CD4-positive, alpha-beta T cell treated with Interleukin-4 for 4 hours (primary cell): ENCODE measurements around the gene ZMIZ1.

Experiments used
- DNase-seq: peaks from one replicate; pipeline ENCODE4 v3.0.0-alpha.2; 2020

Gene ZMIZ1, protein sequence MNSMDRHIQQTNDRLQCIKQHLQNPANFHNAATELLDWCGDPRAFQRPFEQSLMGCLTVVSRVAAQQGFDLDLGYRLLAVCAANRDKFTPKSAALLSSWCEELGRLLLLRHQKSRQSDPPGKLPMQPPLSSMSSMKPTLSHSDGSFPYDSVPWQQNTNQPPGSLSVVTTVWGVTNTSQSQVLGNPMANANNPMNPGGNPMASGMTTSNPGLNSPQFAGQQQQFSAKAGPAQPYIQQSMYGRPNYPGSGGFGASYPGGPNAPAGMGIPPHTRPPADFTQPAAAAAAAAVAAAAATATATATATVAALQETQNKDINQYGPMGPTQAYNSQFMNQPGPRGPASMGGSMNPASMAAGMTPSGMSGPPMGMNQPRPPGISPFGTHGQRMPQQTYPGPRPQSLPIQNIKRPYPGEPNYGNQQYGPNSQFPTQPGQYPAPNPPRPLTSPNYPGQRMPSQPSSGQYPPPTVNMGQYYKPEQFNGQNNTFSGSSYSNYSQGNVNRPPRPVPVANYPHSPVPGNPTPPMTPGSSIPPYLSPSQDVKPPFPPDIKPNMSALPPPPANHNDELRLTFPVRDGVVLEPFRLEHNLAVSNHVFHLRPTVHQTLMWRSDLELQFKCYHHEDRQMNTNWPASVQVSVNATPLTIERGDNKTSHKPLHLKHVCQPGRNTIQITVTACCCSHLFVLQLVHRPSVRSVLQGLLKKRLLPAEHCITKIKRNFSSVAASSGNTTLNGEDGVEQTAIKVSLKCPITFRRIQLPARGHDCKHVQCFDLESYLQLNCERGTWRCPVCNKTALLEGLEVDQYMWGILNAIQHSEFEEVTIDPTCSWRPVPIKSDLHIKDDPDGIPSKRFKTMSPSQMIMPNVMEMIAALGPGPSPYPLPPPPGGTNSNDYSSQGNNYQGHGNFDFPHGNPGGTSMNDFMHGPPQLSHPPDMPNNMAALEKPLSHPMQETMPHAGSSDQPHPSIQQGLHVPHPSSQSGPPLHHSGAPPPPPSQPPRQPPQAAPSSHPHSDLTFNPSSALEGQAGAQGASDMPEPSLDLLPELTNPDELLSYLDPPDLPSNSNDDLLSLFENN

DNA sequence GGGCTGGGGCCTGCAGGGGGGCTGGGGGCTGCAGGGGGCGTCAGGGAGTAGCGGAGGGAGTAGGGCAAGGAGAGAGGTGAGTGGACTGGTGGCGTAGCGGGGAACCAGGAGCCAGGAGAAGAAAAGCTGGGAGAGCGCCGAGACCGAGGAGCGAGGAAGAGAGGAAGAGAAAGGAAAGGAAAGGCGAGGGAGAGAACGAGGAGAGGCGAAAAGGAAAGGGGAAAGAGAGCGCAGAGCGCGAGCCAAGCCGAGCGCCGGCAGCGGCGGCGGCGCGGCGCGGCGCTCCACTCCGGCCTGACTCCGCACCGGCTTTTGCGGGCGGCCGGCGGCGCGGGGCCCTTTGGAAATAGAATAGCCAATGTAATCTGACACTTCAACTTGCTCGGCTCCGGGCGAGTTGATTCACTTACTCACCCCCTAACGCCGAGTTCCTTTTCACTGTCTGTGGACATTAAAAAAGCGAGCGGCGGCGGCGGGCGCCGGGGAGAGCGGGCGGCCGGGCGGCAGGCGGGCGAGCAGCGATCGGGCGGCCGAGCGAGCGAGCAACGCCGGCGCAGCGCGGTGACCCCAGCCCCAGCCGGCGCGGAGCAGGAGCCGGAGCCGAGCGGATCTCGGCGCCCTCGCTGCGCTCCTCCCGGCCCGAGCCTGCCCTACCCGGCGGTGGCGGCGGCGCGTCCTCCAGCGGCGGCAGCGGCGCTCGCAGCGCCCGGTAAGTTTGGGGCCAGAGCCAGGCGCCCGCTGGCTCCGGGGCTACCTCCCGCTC lies at the start of gene ZMIZ1:
Gene ZMIZ1, plus strand, starts transcription at position 405 of the 763 bp plus-strand sequence. CDS start 132,667 bp downstream, outside the sequence.
- DNase-seq, result peak; percentile 86

DNA sequence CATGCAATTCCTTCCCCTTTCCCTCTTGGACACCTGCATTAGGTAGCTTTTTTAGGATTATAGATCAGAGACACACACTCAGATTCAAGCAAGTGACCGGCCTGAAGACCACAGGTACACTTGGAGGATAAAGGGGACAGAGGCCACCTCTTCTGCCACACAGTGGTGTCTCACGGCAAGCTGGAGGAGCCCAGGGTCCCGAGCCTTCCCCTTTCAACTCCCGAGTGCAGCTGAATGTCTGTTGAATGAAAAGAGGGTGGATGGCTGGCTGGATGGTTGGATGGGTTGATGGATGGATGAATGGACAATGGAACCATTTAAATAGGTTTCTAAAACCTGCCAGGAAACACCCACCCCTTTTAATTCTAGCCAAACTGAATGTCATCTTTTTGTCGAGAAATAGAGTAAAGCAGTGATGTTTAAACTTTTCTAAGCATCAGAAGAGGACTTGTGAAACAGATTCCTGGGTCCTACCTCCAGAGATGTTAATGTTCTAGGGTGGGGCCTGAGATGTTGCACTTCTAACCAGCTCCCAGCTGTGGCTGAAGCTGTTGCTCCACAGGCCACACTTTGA lies 49.2 kb upstream of the ZMIZ1 start:
- DNase-seq, result no peak

DNA sequence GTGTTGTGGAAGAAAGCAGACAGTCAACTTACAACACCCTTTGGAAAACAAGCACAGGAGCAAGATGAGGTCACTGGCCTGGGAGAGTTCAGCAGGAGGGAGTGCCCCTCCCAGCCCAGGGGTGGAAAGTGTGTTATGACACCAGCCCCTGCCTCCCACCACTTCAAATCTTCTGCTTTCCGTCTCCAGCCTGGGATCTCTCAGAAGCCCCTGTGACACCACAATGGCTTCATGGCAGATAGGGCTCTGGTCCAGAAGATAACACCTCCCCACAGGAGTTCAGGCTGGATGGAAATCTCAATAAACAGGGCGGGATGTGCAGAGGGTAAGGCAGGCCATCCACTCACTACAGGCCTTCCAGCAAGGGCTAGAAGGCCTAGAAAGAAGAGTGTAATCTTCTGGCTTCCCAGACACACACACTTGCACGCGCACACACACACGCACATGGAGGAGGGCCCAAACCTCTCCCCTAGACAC lies 48.7 kb upstream of the ZMIZ1 start:
- no peak for DNase-seq

DNA sequence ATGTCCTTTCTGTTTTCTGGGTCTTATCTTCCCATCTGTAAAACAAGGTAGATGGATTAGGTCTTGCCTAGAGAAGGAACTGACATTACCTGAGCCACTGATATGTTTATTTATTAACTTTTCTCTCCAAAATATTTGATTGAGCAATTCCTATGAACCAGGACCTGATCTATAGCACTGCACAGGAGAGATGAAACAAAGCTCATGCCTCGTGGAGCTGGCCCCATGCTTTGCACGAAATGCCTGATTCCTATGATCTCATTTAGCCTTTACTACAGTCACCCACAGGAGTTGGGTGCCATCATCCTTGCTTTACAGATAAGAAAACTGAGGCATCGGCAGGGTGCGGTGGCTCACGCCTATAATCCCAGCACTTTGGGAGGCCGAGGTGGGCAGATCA lies 48.2 kb upstream of the ZMIZ1 start:
- no peak for DNase-seq

DNA sequence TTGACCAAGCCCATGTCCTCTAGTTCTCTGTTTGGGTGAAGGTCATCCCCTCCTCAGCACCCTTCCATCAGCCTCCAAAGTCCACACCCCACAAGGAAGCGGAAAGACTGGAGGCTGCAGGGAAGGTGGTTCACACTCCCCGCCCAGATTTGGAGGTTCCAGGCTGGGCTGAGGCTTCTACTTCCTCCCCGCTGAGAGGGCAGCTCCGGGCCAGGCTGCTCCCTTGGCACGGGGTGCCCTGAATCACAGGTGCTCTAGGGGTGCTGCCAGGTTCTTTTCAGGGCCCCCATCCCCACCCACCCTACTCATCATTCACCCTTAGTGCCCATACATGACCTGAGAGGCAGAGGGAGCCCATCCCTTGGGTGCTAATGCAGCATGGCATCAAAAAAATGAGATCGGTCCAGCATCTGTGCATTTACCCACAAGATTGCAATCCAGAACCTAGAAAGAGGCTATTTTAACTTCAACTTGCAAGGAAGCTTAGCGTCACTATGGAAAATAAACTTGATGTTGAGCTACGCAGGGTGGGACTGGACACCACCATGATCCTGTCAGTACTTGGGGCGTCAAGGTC lies 47.3 kb upstream of the ZMIZ1 start:
- DNase-seq, result no peak

DNA sequence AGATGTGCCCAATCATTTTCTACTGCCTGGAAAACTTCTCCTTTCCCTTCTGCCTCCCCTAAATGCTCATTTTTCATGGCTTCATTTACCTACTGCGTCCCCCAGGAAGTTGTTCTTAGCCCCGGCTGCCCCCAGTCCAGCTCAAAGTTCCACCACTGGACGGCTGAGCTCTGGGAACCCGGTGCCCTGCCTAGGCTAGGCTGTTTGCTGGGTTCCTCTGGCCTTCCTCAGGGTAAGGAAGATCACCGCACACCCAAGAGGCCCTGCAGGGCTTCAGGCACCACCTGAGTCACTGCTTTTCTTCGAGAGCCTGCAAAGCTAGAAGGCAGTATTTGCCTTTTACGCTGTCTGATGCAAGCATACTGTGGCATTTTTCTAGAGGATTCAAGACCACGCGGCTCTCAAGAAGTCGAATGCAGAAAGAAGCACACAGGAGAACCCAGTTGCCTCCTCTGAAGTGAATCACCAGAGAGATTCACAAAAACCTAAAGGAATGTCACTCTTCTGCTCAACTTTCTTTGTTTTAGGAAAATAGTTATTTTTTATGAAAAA lies 46.7 kb upstream of the ZMIZ1 start:
- no peak for DNase-seq

DNA sequence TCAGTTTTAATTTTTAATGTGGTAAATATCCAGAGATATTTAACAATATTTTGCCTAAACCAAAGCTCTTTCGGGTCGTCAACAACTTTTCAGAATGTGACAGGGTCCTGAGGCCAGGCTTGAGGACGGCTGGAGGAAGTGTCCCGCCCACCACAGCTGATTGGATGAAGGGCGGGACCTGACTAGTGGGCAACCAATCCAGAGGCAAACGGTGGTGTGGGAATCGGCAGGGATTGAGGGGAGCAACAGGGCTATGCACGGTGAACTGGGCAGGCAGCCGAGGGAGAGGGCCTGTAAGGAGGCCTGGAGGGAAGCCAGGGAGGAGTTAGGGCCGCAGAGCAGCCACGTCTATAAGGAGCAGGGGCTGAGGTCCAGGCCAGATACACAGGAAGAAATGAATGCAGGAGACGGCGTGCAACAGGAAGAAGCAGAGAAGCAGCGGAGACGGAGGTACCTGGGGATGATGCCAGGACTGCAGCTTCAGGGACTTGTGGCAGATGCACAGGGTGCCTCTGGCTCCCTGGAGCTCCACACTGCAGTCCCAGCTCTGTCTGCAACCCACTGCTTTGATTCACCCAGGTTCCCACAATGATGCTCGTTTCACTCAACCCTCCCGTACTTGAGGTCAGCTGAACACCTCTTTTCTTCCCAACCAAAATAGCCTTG lies 46.1 kb upstream of the ZMIZ1 start:
- no peak for DNase-seq

DNA sequence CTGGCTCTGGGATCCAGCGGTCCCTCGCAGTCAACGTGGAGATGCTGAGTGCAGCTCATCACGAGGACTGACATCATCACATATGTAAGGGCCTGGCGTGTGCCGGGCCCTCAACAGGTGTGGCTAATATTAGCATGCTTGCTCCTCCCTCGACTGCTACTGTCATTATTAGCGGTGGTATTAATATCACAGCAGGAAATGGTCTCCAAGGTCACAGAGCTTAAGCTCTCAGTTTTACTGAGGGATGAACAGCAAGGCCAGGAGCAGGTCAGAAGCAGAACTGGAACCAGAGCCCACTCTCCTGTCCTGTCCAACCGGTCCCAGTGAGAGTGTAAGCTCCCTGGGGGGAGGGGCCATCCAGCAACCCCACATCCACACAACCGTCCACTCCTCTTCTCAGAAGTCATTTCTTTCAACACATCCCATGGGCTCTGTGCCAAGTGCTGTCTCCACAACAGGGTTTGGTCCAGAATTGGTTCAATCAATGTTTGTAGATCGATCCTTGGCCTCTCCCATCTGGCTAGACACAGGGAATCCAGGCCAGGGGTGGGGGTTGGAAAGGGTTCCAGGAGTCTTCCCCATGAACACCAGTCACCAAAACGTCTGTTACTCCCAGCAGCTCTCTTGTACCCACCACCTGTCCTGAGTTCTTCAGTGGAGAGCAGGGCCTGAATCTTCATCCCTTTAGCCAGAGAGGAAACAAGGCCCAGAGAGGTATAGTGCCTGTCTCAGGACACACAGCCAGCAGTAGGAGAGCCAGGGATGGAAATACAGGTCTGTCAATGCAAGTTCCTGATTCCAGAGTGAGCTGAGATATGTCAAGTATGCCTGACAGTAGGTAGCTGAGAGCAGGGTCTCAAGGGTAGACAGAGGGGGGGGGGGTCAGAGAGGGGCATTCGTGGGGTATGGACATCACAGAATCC lies 45.3 kb upstream of the ZMIZ1 start:
- no peak for DNase-seq

DNA sequence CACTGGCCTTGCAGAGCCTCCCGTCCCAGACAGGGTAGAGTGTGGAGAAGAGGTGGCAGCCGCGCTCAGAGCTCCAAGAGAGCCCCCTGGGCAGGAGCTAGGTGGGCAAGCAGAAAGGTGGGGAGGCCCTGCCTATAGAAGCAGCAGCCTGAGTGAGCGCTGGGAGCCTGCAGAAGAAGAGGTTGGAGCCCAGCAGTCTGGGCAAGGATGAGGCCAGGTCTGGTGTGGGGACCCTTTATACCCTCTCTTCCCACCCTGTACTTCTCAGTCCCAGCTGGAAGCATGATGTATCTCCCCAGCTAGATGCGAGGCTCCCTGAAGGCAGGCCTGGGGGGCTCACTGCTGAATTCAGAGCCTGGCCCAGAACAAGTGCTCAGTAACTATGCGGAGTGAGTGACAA lies 44.5 kb upstream of the ZMIZ1 start:
- no peak for DNase-seq

DNA sequence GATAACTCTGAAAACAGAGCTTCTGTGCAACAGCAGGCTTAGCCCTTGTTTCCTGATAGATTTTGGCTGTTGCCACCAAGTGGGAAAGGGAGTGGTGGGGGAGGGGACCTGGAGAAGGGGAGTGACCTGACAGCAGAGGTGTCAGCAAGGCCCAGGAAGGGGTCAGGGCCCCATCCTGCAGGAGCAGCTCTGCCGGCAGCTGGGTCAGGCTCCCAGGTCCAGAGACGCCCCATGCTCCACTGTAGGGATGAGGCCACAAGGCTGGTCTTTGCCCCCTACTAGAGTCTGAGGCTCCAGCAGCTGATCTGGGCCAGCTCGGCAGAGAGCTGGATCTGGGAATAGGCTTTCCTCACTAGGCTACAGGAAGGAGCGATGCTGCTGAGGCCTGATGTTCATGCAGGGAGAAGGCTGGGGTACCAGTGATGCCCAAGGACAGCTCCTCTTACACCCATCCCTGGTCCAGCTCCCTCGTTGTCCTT lies 44.0 kb upstream of the ZMIZ1 start:
- DNase-seq, result no peak

DNA sequence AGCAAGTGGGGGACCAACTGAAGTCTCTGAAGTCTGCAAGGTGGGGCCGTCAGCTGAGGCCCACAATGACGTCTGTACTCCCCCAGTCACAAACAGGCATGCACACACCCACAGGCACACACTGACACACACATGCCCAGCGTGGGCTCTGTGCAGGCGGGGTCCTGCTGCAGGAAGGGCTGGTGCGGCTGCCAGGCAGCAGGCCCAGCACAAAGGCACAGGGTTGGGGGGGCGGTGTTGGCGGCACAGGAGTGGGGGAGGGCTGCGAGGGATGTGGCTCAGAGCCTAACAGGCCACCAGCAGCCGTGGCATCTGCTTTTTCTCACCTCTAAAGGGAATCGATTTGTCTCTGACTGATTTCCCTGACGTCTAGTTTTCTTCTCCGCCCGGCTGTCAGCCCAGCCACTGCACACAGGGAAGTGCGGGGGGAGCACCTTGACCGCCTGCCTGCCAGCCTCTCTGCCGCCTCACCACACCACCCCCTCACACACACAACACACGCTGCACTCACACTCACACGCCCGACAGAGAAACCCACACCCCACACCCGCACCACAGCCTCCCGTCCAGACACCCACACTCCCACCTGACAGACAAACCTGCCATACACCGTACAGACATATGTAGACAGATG lies 43.5 kb upstream of the ZMIZ1 start:
- DNase-seq, result peak; percentile 53

DNA sequence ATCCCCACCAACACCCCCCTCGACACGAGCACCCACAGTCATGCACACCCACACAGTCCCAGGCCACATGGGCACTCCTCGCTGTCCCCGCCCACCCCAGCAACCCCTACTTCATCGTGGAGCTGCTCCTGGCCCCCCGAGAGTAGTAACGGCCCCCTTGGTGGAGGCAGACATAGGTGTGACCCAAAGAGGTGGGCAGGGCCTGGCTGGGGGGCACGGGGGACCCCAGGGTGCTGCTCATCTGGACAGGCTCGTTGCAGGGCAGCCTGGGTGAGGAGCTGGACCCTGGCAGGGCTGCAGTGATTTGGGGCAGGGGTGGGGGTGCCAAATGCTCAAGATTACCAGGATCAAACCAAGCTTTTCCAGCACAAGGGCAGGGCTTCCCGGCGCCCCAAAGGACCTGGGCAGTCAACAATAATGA lies 42.4 kb upstream of the ZMIZ1 start:
- no peak for DNase-seq

DNA sequence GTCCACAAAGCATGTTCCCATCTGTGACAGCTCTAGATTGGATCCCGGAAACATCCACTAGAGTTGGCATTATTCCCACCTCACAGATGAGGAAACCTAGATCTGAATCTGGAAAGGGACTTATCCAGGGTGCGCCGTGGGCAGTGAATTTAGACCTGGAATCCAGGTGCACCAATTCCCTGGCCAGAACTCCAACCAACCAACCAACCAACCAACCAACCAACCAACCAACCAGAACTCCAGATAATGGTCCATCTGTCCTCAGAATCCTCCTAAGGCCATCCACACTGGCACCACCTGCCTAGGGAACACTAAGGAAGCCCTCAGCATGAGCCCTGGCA lies 42.0 kb upstream of the ZMIZ1 start:
- no peak for DNase-seq

DNA sequence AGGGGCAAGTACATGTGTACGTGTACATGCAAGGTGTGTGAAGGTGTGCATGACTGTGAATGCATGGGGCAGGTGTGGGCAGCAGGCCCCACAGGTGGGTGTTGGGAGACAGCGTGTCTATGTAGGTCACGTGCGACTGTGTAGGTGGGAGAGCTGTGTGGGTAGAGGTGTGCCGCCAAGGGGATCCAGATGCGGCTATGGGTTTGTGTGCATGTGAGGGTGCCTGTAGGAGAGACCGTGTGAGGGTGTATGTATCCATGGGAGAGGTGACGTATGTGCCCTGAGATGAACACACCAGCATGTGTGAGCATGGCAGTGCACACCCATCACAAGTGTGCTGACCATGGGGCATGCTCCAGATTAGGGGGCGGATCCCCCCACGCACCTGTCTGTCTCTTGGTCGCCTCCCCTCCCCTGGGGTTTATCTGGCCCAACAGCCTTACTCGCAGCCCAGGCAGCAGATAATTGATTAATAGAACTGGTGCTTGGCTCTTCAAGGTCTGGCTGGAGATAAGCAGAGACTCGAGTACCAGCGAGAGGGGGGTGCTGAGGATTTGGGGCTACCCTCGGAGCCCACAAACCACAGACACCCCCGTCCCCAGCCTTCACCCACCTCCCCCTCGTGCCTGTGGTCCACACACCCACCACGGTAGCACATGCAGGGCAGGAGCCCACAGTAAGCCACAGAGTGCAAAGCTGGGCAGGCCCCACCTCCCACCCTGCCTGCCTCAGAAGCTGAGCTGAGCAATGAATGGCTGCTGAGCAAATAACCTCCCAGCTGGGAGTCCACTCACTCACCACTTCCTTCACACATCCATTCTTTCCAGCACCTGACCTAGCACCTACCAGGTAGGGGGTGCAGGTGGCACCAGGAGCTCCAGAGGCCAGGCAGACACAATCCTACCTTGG lies 41.4 kb upstream of the ZMIZ1 start:
- peak; percentile 59 for DNase-seq

DNA sequence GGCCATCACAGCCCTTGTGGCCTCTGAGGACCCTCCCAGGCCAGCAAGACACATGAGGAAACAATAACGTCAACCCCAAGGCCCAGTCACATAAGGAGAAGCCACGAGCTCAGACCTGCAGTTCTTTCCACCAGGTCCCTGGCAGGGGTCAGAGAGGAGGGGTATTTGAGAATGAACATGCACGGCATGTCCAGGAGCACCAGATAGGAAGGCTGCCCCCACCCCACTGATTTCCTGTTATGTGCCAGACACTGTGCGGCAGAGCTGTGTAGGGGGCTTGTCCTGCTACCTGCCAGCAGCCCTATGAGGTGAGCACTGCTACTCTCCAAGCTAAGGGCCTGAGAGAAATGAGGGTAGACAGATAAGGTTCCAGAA lies 40.7 kb upstream of the ZMIZ1 start:
- no peak for DNase-seq

DNA sequence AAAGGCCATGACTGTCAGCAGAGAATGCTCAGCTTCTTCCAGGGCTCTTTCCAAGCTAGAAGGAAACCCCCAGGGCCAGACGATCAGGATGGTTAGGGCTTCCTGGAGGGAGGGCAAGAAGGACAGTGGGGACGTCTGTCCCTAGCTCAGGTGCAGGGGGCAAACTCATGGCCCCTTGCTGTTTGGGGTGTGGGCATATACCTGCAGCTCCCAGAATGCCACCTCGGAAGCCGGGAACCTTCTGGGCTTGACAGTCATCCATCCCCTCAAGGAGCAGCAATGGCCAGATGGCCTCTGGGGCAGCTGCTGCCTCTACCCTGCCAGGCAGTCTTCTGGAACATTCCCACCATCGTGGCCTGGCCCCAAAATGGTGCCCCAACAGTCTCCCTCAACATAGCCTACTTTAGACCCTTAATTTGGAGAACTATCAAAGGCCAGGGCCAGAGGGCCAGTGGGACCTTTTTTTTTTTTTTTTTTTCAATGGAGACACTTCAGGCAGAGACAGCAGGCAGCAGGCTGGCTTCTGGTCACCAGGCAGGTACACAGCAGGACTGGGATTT lies 40.2 kb upstream of the ZMIZ1 start:
- DNase-seq, result no peak

DNA sequence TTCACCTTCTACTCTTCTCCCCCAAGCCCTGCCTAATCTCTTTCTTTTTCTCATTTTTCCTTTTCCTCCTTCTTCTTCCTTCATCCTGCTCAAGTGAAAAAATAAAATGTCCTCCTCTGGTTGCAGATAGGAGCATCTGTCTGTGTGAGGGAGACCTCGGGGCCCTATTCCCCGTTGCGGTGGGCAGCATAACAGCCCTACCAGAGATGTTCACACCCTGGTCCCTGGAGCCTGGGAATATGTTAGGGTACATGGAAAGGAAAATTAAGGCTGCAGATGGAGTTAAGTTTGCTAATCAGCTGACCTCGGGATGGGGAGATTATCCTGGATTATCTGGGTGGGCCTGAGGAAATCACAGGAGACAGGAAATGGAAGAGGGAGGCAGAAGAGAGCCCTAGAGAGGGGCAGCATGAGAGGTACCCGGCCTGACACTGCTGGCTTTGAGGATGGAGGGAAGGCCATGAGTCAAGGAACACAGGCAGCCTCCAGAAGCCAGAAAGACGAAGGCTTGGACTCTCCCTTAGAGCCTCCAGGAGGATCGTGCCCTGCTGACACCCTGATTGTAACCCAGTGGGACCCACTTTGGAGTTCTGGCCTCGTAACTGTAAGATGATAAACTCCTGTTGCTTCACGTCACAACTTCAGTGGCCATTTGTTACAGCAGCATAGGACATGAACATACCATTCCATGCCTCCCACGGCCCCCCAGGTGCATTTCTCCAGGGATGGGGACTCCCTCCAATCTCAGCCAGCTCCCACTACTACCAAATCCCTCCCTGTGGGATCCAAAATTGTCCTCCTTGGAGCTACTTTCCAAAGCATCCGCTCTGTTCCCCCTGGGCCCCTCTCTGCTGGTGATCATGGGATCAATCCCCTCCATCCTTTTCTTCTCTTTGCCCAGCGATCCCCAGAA lies 39.0 kb upstream of the ZMIZ1 start:
- no peak for DNase-seq
